GM12891 (cell line): ENCODE results near the gene SMG6.

Experiments used
- POLR2A ChIP-seq: IDR thresholded peaks from 2 replicates; pipeline ENCODE4 v1.6.1; 2011; ENCODE audit warnings: low read depth, low read length, control low read depth
- POLR2AphosphoS5 ChIP-seq: IDR thresholded peaks from 2 replicates; pipeline ENCODE4 v1.6.1; 2011; ENCODE audit warnings: low read depth, low read length, control low read depth
- TAF1 ChIP-seq: IDR thresholded peaks from 2 replicates; pipeline ENCODE4 v1.6.1; 2011; ENCODE audit warnings: low read depth, low read length, control low read depth

DNA sequence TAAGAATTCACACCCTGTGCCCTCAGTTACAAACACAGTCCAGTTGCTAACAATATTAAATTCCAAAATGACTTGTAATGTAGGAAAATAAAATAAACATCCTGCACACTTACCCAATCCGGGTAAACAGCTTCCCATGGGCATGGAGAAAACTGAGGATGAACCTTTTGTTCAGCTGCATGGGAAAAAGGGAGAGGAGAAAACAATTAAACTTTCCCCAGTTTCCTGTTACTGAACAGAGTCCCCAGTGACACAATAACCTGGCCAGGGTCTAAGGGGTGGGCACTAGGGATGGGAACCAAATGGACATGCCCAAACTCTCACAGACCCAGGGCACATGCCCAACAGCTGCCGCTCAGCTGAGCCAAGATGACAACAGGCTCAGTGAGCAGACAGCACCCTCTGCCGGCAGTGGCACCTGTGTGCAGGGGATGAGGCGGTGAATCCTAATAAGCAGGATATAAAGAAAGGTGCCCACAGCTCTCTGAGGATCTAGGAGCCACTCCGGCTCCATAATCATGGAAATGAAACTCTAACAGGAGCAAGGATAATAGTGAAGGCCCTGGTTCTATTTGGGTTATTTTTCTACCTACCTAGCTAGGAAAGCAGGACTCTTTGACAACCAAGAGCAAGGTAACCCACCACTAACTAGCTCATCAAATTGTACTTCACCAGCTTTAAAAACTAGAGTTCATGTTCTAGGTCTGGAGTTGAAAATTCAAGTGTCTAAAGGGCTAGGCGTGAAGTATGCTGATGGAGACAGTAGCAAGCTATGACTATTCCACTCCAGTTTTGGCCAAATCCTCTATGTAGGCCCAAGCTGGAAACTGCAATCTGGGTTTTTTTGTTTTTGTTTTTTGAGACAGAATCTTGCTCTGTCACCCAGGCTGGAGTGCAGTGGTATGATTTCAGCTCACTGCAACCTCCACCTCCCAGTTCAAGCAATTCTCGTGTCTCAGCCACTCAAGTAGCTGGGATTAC, 58.8 kb downstream of the SMG6 start:
- TF ChIP-seq TAF1, result no peak
- no peak for TF ChIP-seq POLR2AphosphoS5
- no peak for TF ChIP-seq POLR2A
